IPS DF 19.7 (cell line): ENCODE results near the gene PHLDA3.
"Not testable (repeated sequence)": the region's sequence is repeated elsewhere in the genome, so short reads cannot be mapped to it uniquely, and the experiment has no call there.

Experiments
- DNase-seq: peaks from one replicate; pipeline ENCODE4 v3.0.0-alpha.2; 2013; ENCODE audit warnings: low read depth, low spot score

PHLDA3 gene

GRCh38 chr1:201486187-201486586, 17.2 kb upstream of the PHLDA3 start:
- no peak for DNase-seq

DNA sequence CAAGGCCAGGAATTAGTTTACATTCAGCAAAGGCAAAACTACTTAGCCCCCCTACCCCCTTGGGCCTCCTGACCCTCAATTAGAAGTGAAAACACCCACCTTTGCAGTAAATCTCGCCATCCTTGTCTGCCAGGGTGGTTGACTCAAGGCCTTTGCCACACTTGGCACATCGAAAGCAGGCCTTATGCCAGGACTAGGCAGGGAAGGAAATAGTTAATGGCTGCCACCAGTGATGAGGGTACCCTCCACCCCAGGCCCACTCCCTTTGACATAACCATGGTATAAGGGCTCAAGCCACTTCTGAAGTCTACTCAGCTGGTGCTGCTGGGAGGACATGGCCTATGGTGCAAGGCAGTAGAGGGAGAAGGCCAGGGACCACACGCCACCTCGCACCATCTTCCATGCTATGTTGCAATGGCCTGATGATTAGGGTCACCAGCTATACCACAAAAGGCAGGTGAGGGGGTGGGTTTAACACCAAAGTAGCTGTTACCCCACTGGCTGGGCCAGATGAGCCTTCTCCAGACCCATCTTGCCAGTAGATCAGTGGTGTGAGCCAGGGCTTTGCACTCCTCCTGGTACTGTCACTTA, 16.3 kb upstream of the PHLDA3 start:
- DNase-seq, result no peak

- no peak for DNase-seq
Observed at GRCh38 chr1:201483373-201483949, 14.5 kb upstream of the PHLDA3 start.

- no peak for DNase-seq
Observed at GRCh38 chr1:201482755-201483154, 13.8 kb upstream of the PHLDA3 start.

DNA sequence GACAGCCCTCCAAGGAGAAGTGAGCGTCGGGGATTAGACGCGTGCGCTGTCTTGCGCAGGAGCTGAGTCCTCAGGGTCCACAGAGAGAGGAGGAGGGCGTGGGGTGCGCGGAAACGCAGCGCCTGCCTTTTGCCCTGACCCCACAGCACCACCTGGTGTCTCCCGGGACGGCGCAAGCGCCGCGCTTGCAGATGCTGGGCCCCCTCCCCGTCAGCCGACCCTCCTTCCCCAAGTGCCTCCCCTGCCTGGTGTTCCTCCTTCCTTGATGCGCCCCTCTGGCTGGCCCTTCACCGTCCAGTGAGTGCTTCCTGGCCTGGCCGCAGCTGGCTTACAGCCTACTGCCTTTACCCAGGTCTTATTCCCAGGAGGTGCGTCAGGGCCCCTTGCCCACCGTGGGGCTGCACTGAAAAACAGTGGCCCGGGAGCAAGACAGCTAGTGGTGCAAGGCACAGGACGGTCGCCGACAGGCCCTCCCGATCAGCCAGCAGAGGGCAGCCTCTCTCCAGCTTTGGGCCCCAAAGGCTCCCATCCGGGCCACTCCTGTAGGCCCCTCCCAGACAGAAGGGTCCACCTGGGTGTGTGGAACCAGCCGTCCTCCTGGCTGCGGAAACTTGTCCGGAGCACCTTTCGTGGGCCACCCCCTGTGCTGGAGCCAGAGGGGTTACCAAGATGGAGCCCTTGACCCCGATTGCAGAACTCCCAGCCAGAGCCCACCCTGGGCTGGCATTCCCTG, 12.9 kb upstream of the PHLDA3 start:
- DNase-seq, result no peak

DNA sequence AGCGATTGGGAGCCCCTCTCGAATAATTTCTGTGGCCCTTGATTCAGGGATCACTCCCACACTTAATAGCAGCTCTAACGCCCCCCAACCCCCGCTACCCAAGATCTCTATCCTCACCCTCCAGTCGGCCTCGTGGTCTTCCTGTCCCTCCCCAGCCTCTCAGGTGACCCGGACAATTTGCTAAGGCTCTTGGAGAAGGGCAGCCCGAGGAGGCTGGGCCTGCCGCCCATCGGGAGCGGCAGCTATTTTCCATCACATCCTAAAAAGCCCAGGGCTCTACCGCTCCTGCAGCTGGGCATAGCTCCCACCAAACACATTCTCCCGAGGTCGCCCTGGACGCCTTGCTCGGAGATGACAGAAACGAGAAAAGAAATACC, 12.0 kb upstream of the PHLDA3 start:
- no peak for DNase-seq

- DNase-seq, result peak; percentile 91
Observed at GRCh38 chr1:201480231-201481003, 11.4 kb upstream of the PHLDA3 start.

DNA sequence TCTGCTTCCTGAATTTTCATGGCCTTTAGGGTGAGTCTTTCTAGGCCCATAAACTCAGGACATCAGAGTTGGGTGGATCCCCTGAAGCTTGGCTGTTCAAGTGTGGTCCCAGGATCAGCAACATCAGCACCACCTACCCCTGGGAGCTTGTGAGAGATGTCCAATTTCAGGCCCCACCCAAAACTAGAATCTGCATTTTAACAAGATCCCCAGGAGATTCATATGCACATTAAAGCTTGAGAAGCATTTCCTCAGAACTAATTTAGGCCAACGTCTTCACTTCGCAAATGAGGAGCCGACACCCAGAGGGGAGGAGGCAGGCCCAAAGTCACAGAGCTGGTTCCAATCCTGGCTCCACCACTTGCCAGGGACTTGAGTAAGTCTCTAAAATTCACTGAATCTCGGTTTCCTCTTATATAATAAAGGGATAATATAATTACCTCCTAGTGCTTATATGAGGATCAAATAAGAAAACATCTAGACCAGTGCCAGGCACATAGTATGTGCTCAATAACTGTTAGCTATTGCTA, 10.3 kb upstream of the PHLDA3 start:
- DNase-seq, result no peak

DNA sequence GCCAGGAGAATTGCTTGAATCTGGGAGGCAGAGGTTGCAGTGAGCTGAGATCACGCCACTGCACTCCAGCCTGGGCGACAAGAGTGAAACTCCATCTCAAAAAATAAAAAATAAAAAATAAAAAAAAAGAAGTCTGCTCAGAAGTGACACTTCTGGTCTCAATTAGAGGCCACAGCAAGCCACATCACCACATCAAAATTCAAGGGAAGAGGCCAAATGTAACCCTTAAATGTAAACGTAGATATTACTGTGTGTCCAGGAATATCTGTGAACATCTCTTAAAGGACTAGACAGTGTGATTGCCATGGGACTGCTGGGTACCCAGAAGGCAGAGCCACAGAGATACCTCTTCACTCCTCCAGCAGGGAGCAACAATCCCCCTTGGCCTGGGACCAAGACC, 9.7 kb upstream of the PHLDA3 start:
- DNase-seq, result not testable (repeated sequence)

GRCh38 chr1:201476670-201477344, 7.8 kb upstream of the PHLDA3 start:
- DNase-seq, result no peak

- DNase-seq, result no peak
Observed at GRCh38 chr1:201475915-201476669, 7.1 kb upstream of the PHLDA3 start.

GRCh38 chr1:201475130-201475529, 6.1 kb upstream of the PHLDA3 start:
- no peak for DNase-seq

GRCh38 chr1:201473296-201473695, 4.3 kb upstream of the PHLDA3 start:
- no peak for DNase-seq

GRCh38 chr1:201472321-201472720, 3.3 kb upstream of the PHLDA3 start:
- DNase-seq, result not testable (repeated sequence)

DNA sequence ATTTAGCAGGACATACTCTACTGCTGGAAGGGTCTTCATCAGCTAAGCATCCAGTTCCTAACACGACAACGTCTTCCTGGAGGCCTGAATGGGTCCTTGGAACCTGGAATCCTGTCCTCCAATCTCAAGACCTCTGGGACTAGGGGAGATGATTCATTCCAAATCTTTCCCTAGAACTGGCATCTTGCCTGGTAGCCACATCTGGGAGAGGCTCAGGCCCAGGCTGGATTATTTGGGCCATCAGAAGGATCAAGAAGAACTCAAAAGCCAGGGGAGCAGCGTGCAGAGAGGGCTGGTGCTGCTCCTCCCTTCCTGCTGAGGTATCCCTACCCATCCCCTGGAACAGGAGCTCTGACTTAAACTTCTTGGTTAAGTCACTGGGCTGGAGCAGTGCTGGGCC, 2.8 kb upstream of the PHLDA3 start:
- no peak for DNase-seq

GRCh38 chr1:201470581-201470980, 1.6 kb upstream of the PHLDA3 start:
- DNase-seq, result no peak

DNA sequence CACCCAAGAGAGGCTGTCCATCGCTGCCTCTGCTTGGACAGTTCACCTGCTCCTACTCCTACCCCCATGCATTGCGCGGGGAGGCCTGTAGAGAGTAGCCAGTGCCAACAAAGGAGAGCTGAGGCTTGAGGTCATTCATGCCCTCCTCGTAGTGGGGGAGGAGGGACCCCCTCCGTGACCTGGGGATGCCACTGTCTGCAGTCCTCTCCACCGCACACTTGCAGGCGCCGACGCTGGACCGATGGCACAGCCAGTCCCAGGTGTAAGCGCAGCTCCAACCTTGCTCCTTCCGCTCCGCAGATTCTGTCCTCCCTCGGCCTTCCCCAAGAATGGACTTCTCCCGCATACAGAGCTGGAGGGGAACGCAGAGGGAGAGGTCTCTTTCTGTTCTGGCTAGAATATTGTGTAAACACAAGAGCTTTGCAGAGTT, 672 bp upstream of the PHLDA3 start:
- DNase-seq, result no peak

DNA sequence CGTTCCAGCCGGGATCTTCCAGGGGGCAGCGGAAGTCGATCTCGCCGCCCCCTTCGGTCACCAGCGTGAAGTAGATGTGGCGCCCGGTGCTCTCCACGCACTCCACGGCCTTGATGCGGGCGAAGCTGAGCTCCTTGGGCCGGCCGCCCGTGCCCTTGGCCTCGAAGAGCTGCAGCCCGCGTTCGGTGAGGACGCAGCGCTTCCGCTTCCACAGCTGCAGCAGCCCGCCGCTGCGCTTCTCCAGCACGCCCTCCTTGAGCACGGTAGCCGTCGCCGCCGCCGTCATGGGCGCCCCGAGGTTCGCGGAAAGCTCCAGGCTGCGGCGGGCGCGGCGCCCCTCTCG, 516 bp downstream of the PHLDA3 start:
- DNase-seq, result no peak

- DNase-seq, result no peak
Observed at GRCh38 chr1:201466492-201466891, 2.5 kb downstream of the PHLDA3 start.

- DNase-seq, result no peak
Observed at GRCh38 chr1:201465698-201466290, 3.2 kb downstream of the PHLDA3 start.
